Suprapubic skin (tissue), 4 donors: ENCODE results near the gene ARHGEF25.
"Not testable (repeated sequence)": the region's sequence is repeated elsewhere in the genome, so short reads cannot be mapped to it uniquely, and the experiment has no call there.

ENCODE experiments used
- EP300 ChIP-seq: sonication (generic); formaldehyde crosslinking; IDR thresholded peaks from one replicate; pipeline ENCODE4 v1.6.1; 2017; ENCODE audit warnings: antibody characterized with exemption
- POLR2A ChIP-seq, 2 donors: fragments of 450-650 bp; IDR thresholded peaks; one replicate each; pipeline ENCODE4 v1.6.1; 2017; ENCODE audit warnings: antibody characterized with exemption in 2 of 2, mild to moderate bottlenecking in 2 of 2, moderate library complexity in 2 of 2
- POLR2AphosphoS5 ChIP-seq, 3 donors: sonication (generic); formaldehyde crosslinking; IDR thresholded peaks; one replicate each; pipeline ENCODE4 v1.6.1; 2017; ENCODE audit warnings: antibody characterized with exemption in 3 of 3
- TF ChIP-seq, protein P1 (sequence below), 2 donors: fragments of 200-600 bp in 1 of 2; fragments of 450-650 bp in 1 of 2; sonication (generic) in 1 of 2; IDR thresholded peaks; one replicate each; pipeline ENCODE4 v1.5.1; 2016 to 2019; ENCODE audit warnings: antibody characterized with exemption in 2 of 2, mild to moderate bottlenecking in 1 of 2, moderate library complexity in 1 of 2

DNA sequence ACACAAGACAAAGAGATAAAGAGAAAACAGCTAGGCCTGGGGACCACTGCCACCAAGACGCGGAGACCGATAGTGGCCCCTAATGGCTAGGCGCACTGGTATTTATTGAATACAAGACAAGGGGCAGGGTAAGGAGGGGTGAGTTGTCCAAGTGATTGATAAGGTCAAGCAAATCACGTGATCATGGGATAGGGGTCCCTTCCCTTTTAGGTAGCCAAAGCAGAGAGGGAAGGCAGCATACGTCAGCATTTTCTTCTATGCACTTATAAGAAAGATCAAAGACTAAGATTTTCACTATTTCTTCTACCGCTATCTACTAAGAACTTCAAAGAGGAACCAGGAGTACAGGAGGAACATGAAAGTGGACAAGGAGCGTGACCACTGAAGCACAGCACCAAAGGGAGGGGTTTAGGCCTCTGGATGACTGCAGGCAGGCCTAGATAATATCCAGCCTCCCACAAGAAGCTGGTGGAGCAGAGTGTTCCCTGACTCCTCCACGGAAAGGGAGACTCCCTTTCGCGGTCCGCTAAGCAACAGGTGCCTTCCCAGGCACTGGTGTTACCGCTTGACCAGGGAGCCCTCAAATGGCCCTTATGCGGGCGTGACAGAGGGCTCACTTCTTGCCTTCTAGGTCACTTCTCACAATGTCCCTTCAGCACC lies 22.2 kb upstream of the ARHGEF25 start:
- TF ChIP-seq POLR2A (IDR thresholded peaks at IDR 0.05); EP300; POLR2AphosphoS5 (IDR thresholded peaks at IDR 0.05): not testable (repeated sequence)
- TF ChIP-seq, protein P1, sequence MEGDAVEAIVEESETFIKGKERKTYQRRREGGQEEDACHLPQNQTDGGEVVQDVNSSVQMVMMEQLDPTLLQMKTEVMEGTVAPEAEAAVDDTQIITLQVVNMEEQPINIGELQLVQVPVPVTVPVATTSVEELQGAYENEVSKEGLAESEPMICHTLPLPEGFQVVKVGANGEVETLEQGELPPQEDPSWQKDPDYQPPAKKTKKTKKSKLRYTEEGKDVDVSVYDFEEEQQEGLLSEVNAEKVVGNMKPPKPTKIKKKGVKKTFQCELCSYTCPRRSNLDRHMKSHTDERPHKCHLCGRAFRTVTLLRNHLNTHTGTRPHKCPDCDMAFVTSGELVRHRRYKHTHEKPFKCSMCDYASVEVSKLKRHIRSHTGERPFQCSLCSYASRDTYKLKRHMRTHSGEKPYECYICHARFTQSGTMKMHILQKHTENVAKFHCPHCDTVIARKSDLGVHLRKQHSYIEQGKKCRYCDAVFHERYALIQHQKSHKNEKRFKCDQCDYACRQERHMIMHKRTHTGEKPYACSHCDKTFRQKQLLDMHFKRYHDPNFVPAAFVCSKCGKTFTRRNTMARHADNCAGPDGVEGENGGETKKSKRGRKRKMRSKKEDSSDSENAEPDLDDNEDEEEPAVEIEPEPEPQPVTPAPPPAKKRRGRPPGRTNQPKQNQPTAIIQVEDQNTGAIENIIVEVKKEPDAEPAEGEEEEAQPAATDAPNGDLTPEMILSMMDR (IDR thresholded peaks at IDR 0.05), result not testable (repeated sequence)
